Panc1 (cell line): ENCODE data around the gene SECTM1. TPM values are rescaled to one million over a fixed set of nuclear protein-coding genes. Genes with fewer than 3 reads are reported as not detected.

Source experiments
- ATAC-seq: fragments of 200-7000 bp; cut with Tn5 transposase; 2 replicates; pipeline ENCODE4 v1.9.1; 2020; ENCODE audit warnings: mild to moderate bottlenecking, moderate library complexity
- BruUV-seq: library from RNA; stranded (reverse); fragments of 400-500 nt; replicated peaks from 2 replicates; lab custom pipeline; 2021; lab: Mats Ljungman, UMichigan
- CTCF ChIA-PET: fragments of 300-600 bp; sonication (Branson Sonifier 250); formaldehyde crosslinking; loops from one replicate; lab custom pipeline; 2022; ENCODE audit warnings: antibody characterized with exemption; lab: Charles Lee
- POLR2A ChIA-PET: fragments of 300-600 bp; sonication (Branson Sonifier 250); formaldehyde crosslinking; loops from one replicate; lab custom pipeline; 2022; ENCODE audit warnings: antibody characterized with exemption; lab: Charles Lee
- DNase-seq: peaks from one replicate; pipeline ENCODE4 v3.0.0-alpha.2; 2010; ENCODE audit warnings: low read depth, low spot score
- H3K27ac ChIP-seq: 2 replicates; pipeline ENCODE4 v1.5.1; 2011; ENCODE audit warnings: mild to moderate bottlenecking, low read length, inconsistent platforms
- H3K27me3 ChIP-seq: fragments of 200-500 bp; sonication (Bioruptor generic); 2 replicates; pipeline ENCODE4 v1.6.0; 2014; ENCODE audit warnings: low read length, inconsistent platforms; ENCODE audit not compliant: control insufficient read depth, insufficient read depth
- H3K36me3 ChIP-seq: fragments of 200-500 bp; sonication (Bioruptor generic); 2 replicates; pipeline ENCODE4 v1.5.1; 2014; ENCODE audit warnings: inconsistent platforms, mild to moderate bottlenecking, low read length, moderate library complexity; ENCODE audit not compliant: control insufficient read depth, insufficient read depth
- H3K4me1 ChIP-seq: 2 replicates; pipeline ENCODE4 v1.5.1; 2011; ENCODE audit warnings: inconsistent platforms, mild to moderate bottlenecking, low read length, moderate library complexity; ENCODE audit not compliant: control insufficient read depth, insufficient read depth
- H3K4me3 ChIP-seq, 2 experiments: 2 replicates each; pipeline ENCODE4 v1.5.1; 2011 to 2012; ENCODE audit warnings: low read depth in 2 of 2, low read length in 2 of 2, mild to moderate bottlenecking in 2 of 2, inconsistent platforms in 1 of 2, moderate library complexity in 1 of 2
- H3K9me3 ChIP-seq: fragments of 200-500 bp; sonication (Bioruptor generic); 2 replicates; pipeline ENCODE4 v1.5.1; 2014; ENCODE audit warnings: low read depth, mild to moderate bottlenecking, inconsistent platforms, low read length, moderate library complexity; ENCODE audit not compliant: control insufficient read depth, insufficient read depth
- POLR2AphosphoS5 ChIP-seq: IDR thresholded peaks from 2 replicates; pipeline ENCODE4 v1.6.1; 2012; ENCODE audit warnings: mild to moderate bottlenecking, low read depth, low read length, moderate library complexity
- SIN3A ChIP-seq: IDR thresholded peaks from 2 replicates; pipeline ENCODE4 v1.6.1; 2012; ENCODE audit warnings: low read depth, mild to moderate bottlenecking, low read length, moderate library complexity, borderline replicate concordance; ENCODE audit not compliant: insufficient read depth
- TCF7L2 ChIP-seq: IDR thresholded peaks from 2 replicates; pipeline ENCODE4 v1.6.1; 2011; ENCODE audit warnings: mild to moderate bottlenecking, low read depth, low read length, inconsistent platforms
- in situ Hi-C: cut with HindIII; loops from 2 replicates; pipeline ENCODE4 v1.10.0; 2016; ENCODE audit warnings: low sequenced_read_pairs, low pct_unique_long_range_greater_than_20kb
- intact Hi-C: fragments of 100-400 bp; cut with micrococcal nuclease; formaldehyde crosslinking; loops from one replicate; pipeline ENCODE4 v1.10.0; 2022; ENCODE audit not compliant: unreplicated experiment
- total RNA-seq: library from RNA; stranded (reverse); gene quantifications from one replicate; pipeline ENCODE4 v1.2.1, GENCODE V29; 2021; ENCODE audit not compliant: unreplicated experiment
- TF ChIP-seq, protein P1 (sequence below), 2 experiments: IDR thresholded peaks; 2 replicates each; pipeline ENCODE4 v1.6.1; 2011 to 2012; ENCODE audit warnings: low read depth in 2 of 2, control low read depth in 1 of 2, low read length in 1 of 2, mild to moderate bottlenecking in 1 of 2, moderate library complexity in 1 of 2; ENCODE audit not compliant: insufficient read depth in 1 of 2
- TF ChIP-seq, protein P2 (sequence below): fragments of 450-650 bp; IDR thresholded peaks from 2 replicates; pipeline ENCODE4 v1.5.1; 2017; ENCODE audit warnings: mild to moderate bottlenecking

The SECTM1 gene
- total RNA-seq, 1 experiment from 2014 or later: 5.4 TPM

DNA sequence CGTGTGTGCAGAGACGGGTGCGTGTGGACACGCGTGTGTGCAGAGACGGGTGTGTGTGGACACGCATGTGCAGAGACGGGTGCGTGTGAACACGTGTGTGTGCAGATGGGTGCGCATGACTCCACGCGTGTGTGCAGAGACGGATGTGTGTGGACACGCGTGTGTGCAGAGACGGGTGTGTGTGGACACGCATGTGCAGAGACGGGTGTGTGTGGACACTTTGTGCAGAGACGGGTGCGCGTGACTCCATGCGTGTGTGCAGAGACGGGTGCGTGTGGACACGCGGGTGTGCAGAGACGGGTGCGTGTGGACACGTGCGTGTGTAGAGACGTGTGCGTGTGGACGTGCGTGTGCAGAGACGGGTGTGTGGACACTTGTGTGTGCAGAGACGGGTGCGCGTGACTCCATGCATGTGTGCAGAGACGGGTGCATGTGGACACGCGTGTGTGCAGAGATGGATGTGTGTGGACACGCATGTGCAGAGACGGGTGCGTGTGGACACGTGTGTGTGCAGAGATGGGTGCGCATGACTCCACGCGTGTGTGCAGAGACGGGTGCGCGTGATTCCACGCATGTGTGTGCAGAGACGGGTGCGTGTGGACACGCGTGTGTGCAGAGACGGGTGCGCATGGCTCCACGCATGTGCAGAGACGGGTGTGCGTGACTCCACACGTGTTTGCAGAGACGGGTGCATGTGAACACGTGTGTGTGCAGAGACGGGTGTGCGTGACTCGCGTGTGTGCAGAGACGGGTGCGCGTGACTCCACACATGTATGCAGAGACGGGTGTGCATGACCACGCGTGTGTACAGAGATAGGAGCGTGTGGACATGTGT, 14.6 kb downstream of the SECTM1 start:
- H3K4me3 ChIP-seq: no peak overlapping the region
- no TSS peak for BruUV-seq
- CTCF ChIA-PET: no interaction called here

DNA sequence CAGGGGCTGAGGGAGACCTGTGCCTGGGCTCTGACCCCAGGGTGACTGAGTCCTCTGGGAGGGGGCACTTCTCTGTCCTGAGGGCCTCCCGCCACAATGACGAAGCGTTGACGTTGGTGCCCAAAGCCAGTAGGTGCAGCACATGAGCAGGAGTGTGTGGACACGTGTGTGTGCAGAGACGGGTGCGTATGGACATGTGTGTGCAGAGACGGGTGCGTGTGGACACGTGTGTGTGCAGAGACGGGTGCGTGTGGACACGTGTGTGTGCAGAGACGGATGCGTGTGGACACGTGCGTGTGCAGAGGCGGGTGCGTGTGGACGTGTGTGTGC, 15.4 kb downstream of the SECTM1 start:
- in situ Hi-C loops (no loop called here), intact Hi-C loops (no loop called here)
- Histone ChIP-seq H3K27ac (no peak overlapping the region), H3K36me3 (no peaks in the 10 kb centered on the region), H3K4me1 (peaks cover 9% of the 10 kb centered on the region), H3K27me3 (no peaks in the 10 kb centered on the region), H3K4me3 (no peak overlapping the region), H3K9me3 (no peaks in the 10 kb centered on the region)
- ChIA-PET CTCF (no interaction called here), POLR2A (no interaction called here)
- BruUV-seq: no TSS peak
- no peak for DNase-seq
- no peak for ATAC-seq
- TF ChIP-seq POLR2AphosphoS5 (no peak), SIN3A (no peak), TCF7L2 (no peak)
- TF ChIP-seq, protein P1, sequence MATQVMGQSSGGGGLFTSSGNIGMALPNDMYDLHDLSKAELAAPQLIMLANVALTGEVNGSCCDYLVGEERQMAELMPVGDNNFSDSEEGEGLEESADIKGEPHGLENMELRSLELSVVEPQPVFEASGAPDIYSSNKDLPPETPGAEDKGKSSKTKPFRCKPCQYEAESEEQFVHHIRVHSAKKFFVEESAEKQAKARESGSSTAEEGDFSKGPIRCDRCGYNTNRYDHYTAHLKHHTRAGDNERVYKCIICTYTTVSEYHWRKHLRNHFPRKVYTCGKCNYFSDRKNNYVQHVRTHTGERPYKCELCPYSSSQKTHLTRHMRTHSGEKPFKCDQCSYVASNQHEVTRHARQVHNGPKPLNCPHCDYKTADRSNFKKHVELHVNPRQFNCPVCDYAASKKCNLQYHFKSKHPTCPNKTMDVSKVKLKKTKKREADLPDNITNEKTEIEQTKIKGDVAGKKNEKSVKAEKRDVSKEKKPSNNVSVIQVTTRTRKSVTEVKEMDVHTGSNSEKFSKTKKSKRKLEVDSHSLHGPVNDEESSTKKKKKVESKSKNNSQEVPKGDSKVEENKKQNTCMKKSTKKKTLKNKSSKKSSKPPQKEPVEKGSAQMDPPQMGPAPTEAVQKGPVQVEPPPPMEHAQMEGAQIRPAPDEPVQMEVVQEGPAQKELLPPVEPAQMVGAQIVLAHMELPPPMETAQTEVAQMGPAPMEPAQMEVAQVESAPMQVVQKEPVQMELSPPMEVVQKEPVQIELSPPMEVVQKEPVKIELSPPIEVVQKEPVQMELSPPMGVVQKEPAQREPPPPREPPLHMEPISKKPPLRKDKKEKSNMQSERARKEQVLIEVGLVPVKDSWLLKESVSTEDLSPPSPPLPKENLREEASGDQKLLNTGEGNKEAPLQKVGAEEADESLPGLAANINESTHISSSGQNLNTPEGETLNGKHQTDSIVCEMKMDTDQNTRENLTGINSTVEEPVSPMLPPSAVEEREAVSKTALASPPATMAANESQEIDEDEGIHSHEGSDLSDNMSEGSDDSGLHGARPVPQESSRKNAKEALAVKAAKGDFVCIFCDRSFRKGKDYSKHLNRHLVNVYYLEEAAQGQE (IDR thresholded peaks at IDR 0.05; ENCODE audit: insufficient read depth in 1 of 2, low read depth in 2 of 2, low read length in 1 of 2): no peak
- TF ChIP-seq, protein P2, sequence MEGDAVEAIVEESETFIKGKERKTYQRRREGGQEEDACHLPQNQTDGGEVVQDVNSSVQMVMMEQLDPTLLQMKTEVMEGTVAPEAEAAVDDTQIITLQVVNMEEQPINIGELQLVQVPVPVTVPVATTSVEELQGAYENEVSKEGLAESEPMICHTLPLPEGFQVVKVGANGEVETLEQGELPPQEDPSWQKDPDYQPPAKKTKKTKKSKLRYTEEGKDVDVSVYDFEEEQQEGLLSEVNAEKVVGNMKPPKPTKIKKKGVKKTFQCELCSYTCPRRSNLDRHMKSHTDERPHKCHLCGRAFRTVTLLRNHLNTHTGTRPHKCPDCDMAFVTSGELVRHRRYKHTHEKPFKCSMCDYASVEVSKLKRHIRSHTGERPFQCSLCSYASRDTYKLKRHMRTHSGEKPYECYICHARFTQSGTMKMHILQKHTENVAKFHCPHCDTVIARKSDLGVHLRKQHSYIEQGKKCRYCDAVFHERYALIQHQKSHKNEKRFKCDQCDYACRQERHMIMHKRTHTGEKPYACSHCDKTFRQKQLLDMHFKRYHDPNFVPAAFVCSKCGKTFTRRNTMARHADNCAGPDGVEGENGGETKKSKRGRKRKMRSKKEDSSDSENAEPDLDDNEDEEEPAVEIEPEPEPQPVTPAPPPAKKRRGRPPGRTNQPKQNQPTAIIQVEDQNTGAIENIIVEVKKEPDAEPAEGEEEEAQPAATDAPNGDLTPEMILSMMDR: no peak

More for the DNA sequence above, 14.6 kb downstream of the SECTM1 start:
- Histone ChIP-seq H3K9me3 (no peaks in the 10 kb centered on the region), H3K27ac (no peak overlapping the region), H3K4me1 (peaks cover 11% of the 10 kb centered on the region), H3K27me3 (no peaks in the 10 kb centered on the region), H3K36me3 (no peaks in the 10 kb centered on the region)
- ATAC-seq: no peak
- TF ChIP-seq, protein P1 (IDR thresholded peaks at IDR 0.05; ENCODE audit: insufficient read depth in 1 of 2, low read depth in 2 of 2, low read length in 1 of 2): no peak
- TF ChIP-seq, protein P2: no peak
- TF ChIP-seq SIN3A (no peak), POLR2AphosphoS5 (no peak), TCF7L2 (no peak)
- POLR2A ChIA-PET: no interaction called here
- intact Hi-C loops: no loop called here
- in situ Hi-C loops: no loop called here
- no peak for DNase-seq
